D341Med (cell line): Measurements from ENCODE around the gene BEST3.
A peak's percentile ranks its signal among the peaks of the same experiment; 100 is the strongest.

Source experiments
- DNase-seq: peaks from one replicate; pipeline ENCODE4 v3.0.0; 2012; ENCODE audit warnings: low spot score

Gene BEST3

DNA sequence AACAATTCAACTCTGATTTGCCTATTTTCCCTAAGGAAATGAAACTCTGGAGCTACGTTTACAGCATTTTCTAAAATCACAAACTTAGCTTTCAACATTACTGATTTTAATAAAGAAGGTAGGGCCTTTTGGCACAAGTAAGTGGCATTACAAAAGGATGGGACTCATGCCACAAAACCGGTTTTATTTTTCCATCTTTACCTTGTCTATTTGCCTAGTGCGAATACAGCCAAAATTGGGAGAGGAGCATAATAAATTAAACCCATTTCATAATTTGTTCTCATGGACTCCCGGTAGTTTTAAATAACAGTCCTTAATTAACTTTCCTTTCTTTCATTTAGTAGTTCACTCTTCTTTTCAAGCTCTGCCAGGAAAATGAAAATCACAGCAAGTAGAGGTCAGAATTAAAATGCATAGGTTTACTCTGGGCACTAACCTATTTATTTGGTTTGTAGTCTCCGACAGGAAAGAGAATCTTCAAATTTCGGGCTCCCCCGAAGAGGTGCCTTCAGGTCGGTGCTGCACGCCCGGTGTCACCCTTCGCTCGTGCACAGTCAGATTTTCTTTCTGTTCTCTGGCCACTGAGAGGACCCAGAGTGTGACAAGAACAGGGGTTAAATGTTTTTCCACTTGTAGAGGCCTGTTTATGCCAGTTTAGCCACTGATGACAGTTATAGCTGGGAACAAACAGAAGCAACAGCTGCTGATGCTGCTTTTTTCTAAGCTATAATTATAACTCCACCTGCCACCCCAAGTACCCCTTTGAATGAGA lies at the start of gene BEST3:
Gene BEST3, minus strand, starts transcription at position 535 of the 772 bp plus-strand sequence. CDS start 1,505 bp downstream, outside the sequence.
- no peak for DNase-seq

DNA sequence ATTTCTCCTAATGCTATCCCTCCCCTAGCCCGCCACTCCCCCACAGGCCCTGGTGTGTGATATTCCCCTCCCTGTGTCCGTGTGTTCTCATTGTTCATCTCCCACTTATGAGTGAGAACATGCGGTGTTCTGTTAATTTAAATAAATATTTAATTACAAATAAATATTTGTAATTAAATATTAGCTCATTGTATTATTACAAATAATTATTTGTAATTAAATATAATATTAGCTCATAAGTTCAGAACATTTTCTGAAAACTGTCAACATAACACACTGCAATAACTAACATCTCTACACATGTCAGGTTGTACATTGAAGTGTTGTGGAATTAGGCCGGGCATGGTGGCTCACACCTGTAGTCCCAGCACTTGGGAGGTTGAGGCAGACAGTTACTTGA lies 45.0 kb upstream of the BEST3 start:
- DNase-seq = no peak

DNA sequence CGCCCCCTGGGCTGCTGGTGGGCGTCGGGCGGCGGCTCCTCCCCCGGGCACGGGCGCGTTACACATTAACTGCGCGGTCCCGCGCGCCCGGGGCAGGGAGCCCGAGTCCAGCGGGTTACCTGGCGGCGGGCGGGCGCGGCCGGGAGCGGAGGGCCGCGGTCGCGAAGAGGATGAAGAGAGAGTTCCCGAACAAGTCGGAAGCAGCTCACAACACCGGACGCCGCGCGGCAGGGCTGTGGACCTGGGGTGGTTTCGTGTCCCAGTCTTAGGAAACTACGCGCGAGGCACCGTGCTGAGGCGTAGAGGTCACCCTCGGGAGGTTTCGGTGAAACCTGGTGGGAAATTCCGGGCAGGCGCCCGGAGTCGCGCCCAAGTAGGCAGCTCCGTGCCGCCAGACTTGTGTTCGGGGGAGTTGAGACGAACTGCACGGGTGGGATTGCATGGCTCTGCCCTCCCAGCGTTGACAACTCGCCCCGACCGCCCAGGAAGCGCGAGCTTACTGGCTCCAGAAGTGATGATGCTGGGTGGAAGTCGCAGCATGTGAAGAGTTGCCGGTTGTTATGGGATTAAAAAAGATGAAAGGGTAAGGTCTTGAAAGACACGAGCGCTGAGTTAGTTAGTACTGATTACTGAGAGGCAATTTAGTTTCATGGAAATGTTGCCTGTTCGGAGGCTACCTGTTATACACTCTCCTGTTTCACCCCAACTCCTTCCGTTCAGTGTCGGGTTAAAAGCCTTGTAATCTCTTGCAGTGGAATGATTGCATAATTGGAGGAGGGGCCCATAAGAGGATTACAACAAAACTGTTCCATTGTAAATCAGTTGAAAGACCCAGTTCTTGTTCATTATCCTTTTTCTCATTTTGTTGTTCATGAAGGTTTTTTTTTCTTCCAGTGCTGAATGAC lies 40.4 kb upstream of the BEST3 start:
- DNase-seq = peak; percentile 65

DNA sequence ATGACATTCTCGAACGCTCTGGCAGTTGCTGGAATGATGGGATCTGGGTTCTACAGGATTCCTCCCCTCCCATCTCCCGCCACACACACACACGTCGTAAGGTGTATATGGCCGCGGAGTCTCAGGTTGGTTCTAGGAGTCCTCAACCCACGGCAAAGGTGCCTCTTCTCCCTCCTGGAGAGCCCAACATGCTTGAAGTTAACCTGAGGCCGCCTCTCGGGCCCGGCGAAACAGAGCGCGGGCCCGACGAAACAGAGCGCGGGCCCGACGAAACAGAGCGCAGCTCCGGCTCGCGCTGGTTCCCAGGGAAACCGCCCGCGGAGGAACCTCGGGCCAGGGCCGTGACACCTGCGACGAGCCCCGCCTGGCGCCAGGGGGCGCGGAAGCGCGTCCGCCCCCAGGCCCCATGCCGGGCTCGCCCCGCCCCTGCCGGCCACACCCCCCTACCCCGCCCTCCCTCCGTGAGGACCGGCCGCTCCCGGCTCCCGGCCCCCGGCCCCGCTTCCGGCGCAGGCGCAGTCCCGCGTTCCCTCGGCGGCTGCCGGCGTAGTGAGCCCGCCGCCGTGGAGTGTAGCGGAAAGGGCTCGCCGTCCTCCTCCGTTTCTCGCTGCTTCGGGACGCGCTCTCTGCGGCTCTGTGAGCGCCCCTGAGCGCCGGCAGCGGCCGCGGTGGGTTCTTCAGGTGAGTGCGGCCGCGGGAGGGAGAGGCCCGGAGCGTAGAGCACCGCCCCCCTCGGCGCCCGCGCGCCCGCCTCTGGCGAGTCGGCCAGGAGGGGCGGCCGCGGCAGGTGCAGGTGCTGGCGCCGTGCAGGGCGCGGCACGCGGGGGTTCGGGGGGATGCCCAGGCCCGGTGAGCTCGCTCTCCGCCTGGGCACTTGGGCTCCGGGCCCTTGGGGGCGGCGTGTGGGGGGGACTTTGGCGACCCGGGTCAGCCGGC lies 39.5 kb upstream of the BEST3 start, which contains the start of gene RAB3IP:
Gene RAB3IP, plus strand, starts transcription at position 510 of the 936 bp plus-strand sequence. CDS start 16,549 bp downstream, outside the sequence.
- DNase-seq = peak; percentile 100

- DNase-seq = no peak
Observed at GRCh38 chr12:69733638-69734037, 34.5 kb upstream of the BEST3 start.

DNA sequence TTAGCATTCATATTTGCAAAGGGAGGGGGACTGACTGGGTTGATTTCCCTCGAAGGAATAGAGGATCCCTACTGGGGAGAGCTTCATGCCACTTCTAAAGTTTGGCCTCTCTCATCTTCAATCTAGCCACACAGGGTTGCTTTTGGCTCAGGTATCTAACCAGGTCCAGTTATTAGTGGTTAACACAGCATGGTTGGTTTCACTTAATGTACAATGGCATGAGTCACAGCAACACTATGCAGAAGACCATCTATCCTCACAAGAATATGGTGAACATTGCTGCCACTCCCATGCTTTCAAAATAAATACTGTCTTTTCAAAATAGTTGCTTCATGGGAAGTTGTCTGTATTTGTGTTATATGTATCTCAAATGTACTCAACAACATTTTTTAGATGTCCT lies 33.0 kb upstream of the BEST3 start:
- no peak for DNase-seq

- no peak for DNase-seq
Observed at GRCh38 chr12:69726922-69727321, 27.8 kb upstream of the BEST3 start.

DNA sequence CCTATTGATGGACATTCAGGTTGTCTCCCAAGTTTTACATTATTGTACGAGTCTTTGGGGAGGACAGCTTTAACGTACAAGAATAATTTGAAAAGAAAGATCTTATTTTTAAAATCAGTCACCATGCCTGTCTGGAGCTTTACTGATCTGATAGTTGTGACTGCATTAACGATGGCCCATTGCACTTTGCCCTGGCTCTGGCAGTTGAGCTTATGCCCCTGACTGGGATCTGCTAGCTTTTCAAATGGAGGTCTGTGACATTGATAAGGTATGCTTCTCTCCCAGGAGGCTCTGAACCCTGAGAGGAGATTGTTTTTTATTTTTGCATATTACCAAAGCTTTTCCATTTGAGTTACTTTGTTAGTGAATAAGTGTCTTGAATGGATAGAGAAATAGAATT lies 21.6 kb upstream of the BEST3 start:
- no peak for DNase-seq

DNA sequence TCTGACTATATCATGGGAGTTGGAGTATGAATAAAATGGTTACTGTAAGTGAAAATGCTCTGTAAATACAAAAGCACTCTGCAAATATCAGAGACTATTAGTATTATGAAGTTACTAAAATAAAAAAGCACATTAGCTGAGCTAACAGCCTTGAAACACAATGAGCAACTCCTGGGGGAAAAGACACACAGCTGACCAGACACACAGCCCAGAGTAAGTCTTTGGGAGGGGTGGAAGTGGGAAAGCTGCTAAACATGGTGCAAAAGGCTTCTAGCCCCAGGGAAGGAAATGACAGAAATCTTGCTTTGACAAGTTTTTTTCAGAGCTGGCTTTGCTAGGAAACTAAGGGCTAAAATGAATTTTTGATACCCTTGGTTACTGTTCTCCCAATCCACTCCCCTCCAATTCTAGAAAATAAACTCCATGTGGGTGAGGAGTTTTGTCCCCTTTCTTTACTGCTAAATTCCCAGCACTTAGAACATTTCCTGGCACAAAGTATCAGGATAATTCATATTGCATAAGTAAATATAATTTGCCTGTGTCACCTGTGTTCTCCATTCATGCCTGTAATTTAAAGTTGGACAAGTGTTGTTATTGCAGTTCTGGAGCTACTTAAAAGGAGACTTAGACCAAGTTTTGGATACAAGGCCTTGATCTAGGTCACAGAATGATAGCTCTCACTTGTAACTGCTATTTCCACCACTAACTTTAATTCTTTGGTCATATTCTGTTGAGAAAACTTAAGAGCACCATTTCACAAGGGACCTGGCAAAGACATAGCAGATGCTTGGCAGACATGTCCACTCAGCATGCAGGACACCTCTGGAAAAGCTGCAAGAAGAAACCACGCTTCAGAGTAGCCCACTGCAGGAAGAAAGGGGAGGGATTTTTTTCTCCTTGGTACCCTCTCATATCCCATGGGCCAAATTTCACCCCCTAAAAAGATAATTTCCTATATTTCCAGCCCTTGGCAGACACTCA lies 20.5 kb upstream of the BEST3 start:
- no peak for DNase-seq

DNA sequence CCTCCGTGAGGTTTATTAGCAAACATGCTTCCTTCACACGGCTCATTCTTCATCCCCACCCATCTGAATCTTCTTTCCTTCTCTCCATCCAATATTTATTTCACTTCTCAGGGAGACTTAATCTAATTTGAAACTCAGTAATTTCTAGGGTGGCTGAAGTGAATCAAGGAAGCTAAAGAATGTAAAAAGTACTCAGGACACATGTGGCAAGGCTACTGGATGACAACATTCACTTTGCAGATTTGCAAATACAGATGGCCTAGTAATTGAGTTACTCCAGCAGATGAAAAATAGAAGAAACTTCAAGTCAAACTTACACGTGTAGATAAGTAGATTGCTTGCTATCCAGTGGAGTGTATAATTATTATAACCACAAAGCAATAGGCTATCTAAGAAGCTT lies 15.4 kb upstream of the BEST3 start:
- DNase-seq = no peak

DNA sequence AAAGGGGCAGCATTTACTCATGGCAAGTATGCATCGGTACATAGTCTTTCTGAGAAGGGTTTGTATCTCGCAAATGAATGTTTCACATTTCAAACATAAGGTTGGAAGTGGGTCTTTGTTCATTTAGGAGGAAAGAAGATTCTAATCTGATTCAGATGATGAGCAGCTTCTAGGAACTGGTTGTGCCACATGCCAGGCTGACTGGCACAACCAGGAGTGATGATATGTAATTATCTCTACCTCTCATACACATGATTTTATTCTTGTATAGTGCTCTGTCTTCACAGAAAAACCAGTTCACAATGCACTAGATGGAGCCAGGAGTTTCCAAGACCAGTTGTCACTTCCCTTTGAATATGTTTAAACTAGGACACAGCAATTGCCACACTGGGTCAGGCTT lies 13.7 kb upstream of the BEST3 start:
- no peak for DNase-seq

DNA sequence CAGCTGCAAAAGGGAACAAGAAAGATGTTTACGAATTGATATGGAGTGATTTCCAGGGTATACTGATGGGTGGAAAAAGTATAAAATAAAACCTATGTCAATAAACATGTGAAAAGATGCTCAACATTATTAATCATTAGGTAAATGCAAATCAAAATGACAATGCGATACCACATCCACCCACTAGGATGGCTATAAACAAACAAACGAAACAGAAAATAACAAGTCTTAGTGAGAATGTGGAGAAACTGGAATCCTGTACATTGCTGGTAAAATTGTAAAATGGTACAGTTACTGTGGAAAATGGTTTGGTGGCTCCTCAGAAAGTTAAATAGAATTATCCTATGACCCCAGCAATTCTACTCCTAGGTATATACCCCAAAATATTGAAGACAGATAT lies 9.5 kb upstream of the BEST3 start:
- DNase-seq = no peak

- no peak for DNase-seq
Observed at GRCh38 chr12:69704357-69704756, 5.3 kb upstream of the BEST3 start.

- DNase-seq = no peak
Observed at GRCh38 chr12:69703146-69703642, 4.1 kb upstream of the BEST3 start.

DNA sequence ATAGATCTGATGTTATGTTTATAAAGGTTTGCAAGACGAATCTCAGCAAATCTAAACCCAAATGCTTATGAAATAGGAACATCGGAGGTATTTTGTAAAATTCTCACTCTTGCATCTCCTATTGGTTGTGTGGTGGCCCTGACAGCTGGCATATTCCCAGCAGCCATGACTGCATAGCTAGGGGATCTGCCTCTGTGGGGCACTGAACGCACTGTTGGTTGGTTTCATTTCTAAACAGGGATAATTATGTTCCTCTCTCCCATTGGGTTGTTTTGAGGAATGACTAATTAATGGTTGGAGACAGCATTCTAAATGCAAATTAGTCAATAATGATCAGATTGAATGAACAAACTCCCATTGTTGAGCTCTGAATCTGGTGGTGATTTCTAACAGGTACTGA lies 2.7 kb upstream of the BEST3 start:
- no peak for DNase-seq

- DNase-seq = no peak
Observed at GRCh38 chr12:69698054-69698453, 1.0 kb downstream of the BEST3 start.

DNA sequence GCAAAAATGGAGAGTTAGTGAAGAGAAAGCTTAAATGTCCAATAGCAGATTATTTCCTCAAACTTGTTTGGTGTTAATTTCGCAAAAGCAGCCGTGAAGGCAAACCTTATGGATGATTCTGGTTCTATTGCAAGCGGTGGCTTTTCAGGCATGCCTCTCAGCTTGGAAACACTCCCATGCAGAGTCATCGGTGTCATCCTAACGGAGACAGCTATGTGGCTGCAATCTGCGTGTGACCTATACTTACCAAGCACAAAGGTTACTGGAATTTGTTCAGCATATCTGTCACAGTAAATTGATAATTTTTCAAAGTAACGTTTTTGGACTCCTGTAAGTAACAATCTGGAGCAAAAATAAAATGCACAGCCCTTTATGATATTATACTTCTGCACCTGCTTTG lies 5.0 kb downstream of the BEST3 start:
- no peak for DNase-seq

GRCh38 chr12:69689638-69690037 lies 9.5 kb downstream of the BEST3 start:
- DNase-seq = no peak

GRCh38 chr12:69688471-69689427 lies 10.4 kb downstream of the BEST3 start:
- DNase-seq = peak; percentile 29
